Endothelial cell of umbilical vein (primary cell): ENCODE data around the gene UBE2QL1. TPM values are rescaled to one million over a fixed set of nuclear protein-coding genes. Genes with fewer than 3 reads are reported as not detected.
A peak's percentile ranks its signal among the peaks of the same experiment; 100 is the strongest.

ENCODE experiments used
- BruUV-seq: library from RNA; stranded (reverse); fragments of 400-500 nt; replicated peaks from 2 replicates; lab custom pipeline; 2021; lab: Mats Ljungman, UMichigan
- CTCF ChIA-PET: fragments of 300-600, 350-600 bp; sonication (Branson Sonifier 250); formaldehyde crosslinking; loops from one replicate; lab custom pipeline; 2021; ENCODE audit warnings: antibody characterized with exemption, inconsistent platforms; lab: Charles Lee
- POLR2A ChIA-PET: fragments of 300-600, 350-600 bp; sonication (Branson Sonifier 250); formaldehyde crosslinking; loops from one replicate; lab custom pipeline; 2021; ENCODE audit warnings: antibody characterized with exemption, inconsistent platforms; lab: Charles Lee
- DNase-seq: peaks from one replicate; pipeline ENCODE4 v3.0.0-alpha.2; 2011; ENCODE audit warnings: low read depth, low spot score
- FAIRE-seq: peaks from 2 replicates; lab custom pipeline; 2011; peaks lifted over from hg19 to GRCh38; lab: Jason Lieb, UNC
- H2AFZ ChIP-seq: 2 replicates; pipeline ENCODE4 v1.6.0; 2012; ENCODE audit warnings: low read depth, low read length, control low read depth, inconsistent platforms
- H3K27ac ChIP-seq: 2 replicates; pipeline ENCODE4 v1.5.1; 2011; ENCODE audit warnings: low read depth, mild to moderate bottlenecking, control low read depth, low read length, moderate library complexity; ENCODE audit not compliant: insufficient read depth
- H3K27me3 ChIP-seq, 2 experiments: 2 replicates each; pipeline versions ENCODE4 v1.6.0 to v1.6.1; 2011; ENCODE audit warnings: low read length in 2 of 2, mixed read lengths in 1 of 2; ENCODE audit not compliant: control insufficient read depth in 2 of 2, insufficient read depth in 2 of 2
- H3K36me3 ChIP-seq, 2 experiments: 2 replicates in 1 of 2; 3 replicates in 1 of 2; pipeline ENCODE4 v1.5.1; 2011; ENCODE audit warnings: low read length in 2 of 2, mild to moderate bottlenecking in 1 of 2, moderate library complexity in 1 of 2; ENCODE audit not compliant: control insufficient read depth in 2 of 2, insufficient read depth in 2 of 2; ENCODE audit errors: extremely low read depth in 1 of 2
- H3K4me1 ChIP-seq: 3 replicates; pipeline ENCODE4 v1.5.1; 2011; ENCODE audit warnings: mild to moderate bottlenecking, low read length; ENCODE audit not compliant: control insufficient read depth, insufficient read depth; ENCODE audit errors: extremely low read depth
- H3K4me2 ChIP-seq: 2 replicates; pipeline ENCODE4 v1.6.1; 2011; ENCODE audit warnings: low read length, control low read depth, mixed read lengths; ENCODE audit not compliant: insufficient read depth
- H3K4me3 ChIP-seq, 3 experiments: fragments of 200-600 bp in 1 of 3; sonication (generic), shearing (Covaris generic) in 1 of 3; replicated peaks in 1 of 3; 2 replicates each; pipeline ENCODE4 v1.5.1; 2011 to 2016; ENCODE audit warnings: control low read depth in 3 of 3, low read length in 3 of 3, mild to moderate bottlenecking in 2 of 3, inconsistent platforms in 1 of 3, low read depth in 1 of 3, moderate library complexity in 1 of 3; ENCODE audit not compliant: insufficient read depth in 1 of 3
- H3K79me2 ChIP-seq: 2 replicates; pipeline ENCODE4 v1.6.0; 2012; ENCODE audit warnings: low read length, inconsistent platforms; ENCODE audit not compliant: control insufficient read depth, insufficient read depth
- H3K9ac ChIP-seq: replicated peaks from 2 replicates; pipeline ENCODE3; 2011; ENCODE audit warnings: low read length, control low read depth; ENCODE audit not compliant: insufficient read depth; ENCODE audit errors: extremely low read depth
- H3K9me1 ChIP-seq: replicated peaks from 3 replicates; pipeline ENCODE4 v1.6.0; 2011; ENCODE audit warnings: mild to moderate bottlenecking, low read length; ENCODE audit not compliant: control insufficient read depth, insufficient read depth; ENCODE audit errors: extremely low read depth
- H3K9me3 ChIP-seq: replicated peaks from 2 replicates; pipeline ENCODE4 v1.5.1; 2012; ENCODE audit warnings: low read length, inconsistent platforms; ENCODE audit not compliant: control insufficient read depth, insufficient read depth
- H4K20me1 ChIP-seq: replicated peaks from 2 replicates; pipeline ENCODE3; 2011; ENCODE audit warnings: mild to moderate bottlenecking, low read length; ENCODE audit not compliant: control insufficient read depth, insufficient read depth; ENCODE audit errors: extremely low read depth
- CTCF ChIP-seq, 2 donors: IDR thresholded peaks; 1 replicate in 1 of 2; 2 replicates in 1 of 2; pipeline ENCODE4 v1.5.1; 2011; ENCODE audit warnings: low read length in 2 of 2, mild to moderate bottlenecking in 2 of 2, moderate library complexity in 2 of 2, control low read depth in 1 of 2, inconsistent platforms in 1 of 2, low read depth in 1 of 2; ENCODE audit not compliant: insufficient read depth in 1 of 2; ENCODE audit errors: extremely low read depth in 1 of 2
- GATA2 ChIP-seq: IDR thresholded peaks from 2 replicates; pipeline ENCODE4 v1.7.0; 2011; ENCODE audit warnings: low read depth, mild to moderate bottlenecking, moderate library complexity, mixed read lengths, low read length; ENCODE audit not compliant: insufficient read length, insufficient read depth
- MAX ChIP-seq: IDR thresholded peaks from 2 replicates; pipeline ENCODE4 v1.6.1; 2011; ENCODE audit not compliant: insufficient read depth, insufficient read length
- MYC ChIP-seq: IDR thresholded peaks from one replicate; pipeline ENCODE4 v1.6.1; 2011; ENCODE audit warnings: mild to moderate bottlenecking, low read depth, low read length
- POLR2A ChIP-seq: IDR thresholded peaks from 2 replicates; pipeline ENCODE4 v1.6.1; 2012; ENCODE audit warnings: low read depth, mild to moderate bottlenecking, control low read depth, low read length
- POLR2AphosphoS5 ChIP-seq: IDR thresholded peaks from 2 replicates; pipeline ENCODE4 v1.6.1; 2012; ENCODE audit warnings: low read depth, mild to moderate bottlenecking, control low read depth, low read length, moderate library complexity; ENCODE audit not compliant: insufficient read depth
- dilution Hi-C: fragments of 300-500 bp; cut with MboI; formaldehyde crosslinking; loops from one replicate; pipeline ENCODE4 v1.15.0; 2019; ENCODE audit warnings: low sequenced_read_pairs; ENCODE audit not compliant: extremely low pct_ligation_motif_present
- intact Hi-C: fragments of 100-400 bp; cut with micrococcal nuclease; formaldehyde crosslinking; loops from one replicate; pipeline ENCODE4 v1.10.0; 2022
- polyA plus RNA-seq, 4 experiments: library from polyadenylated mRNA; depleted of rRNA in 3 of 4; stranded (reverse) in 3 of 4; unstranded in 1 of 4; fragments of >200 nt; gene quantifications; 2 replicates each; pipeline versions ENCODE4 v1.2.1 to v1.2.3, GENCODE V29; 2011 to 2012; ENCODE audit warnings: missing spikeins in 1 of 4
- total RNA-seq: library from RNA; stranded (reverse); gene quantifications from 2 replicates; pipeline ENCODE4 v1.2.3, GENCODE V29; 2021

UBE2QL1 gene
- total and polyA plus RNA-seq, 2 donors (not counting 3 experiments of a cell fraction or from before 2014, with no cell fraction given): 0.04 to 0.15 TPM

GRCh38 chr5:6525910-6526309 lies 77.3 kb downstream of the UBE2QL1 start:
- Histone ChIP-seq H2AFZ (no peak overlapping the region), H3K4me1 (no peaks in the 10 kb centered on the region), H3K4me2 (no peak overlapping the region), H3K27ac (no peak overlapping the region), H3K9me3 (no peaks in the 10 kb centered on the region), H3K79me2 (no peaks in the 10 kb centered on the region), H3K4me3 (no peak overlapping the region), H4K20me1 (no peaks in the 10 kb centered on the region), H3K9me1 (no peaks in the 10 kb centered on the region), H3K36me3 (no peaks in the 10 kb centered on the region), H3K9ac (no peak overlapping the region), H3K27me3 (no peaks in the 10 kb centered on the region)
- dilution Hi-C loops (no loop called here), intact Hi-C loops (loop anchor here (1.0 kb wide), 1 partner anchor 234 kb away; no protein-coding TSS in a partner anchor)
- peak; percentile 56 for FAIRE-seq
- DNase-seq: peak; percentile 14
- ChIA-PET CTCF (interaction anchor here (0.7 to 1.1 kb wide), 2 partner anchors 240 to 1029 kb away, joined by 3 to 5 read pairs; no protein-coding TSS in a partner anchor), POLR2A (no interaction called here)
- TF ChIP-seq CTCF (IDR thresholded peaks at IDR 0.05; ENCODE audit: extremely low read depth in 1 of 2, insufficient read depth in 1 of 2, low read depth in 1 of 2, low read length in 2 of 2) (peak in 1 of 2 donors; percentile 42), POLR2A (no peak)
- no TSS peak for BruUV-seq

- Histone ChIP-seq H3K36me3 (no peaks in the 10 kb centered on the region), H3K4me1 (no peaks in the 10 kb centered on the region), H3K27ac (no peak overlapping the region), H3K4me2 (no peak overlapping the region), H4K20me1 (no peaks in the 10 kb centered on the region), H2AFZ (no peak overlapping the region), H3K79me2 (no peaks in the 10 kb centered on the region), H3K4me3 (no peak overlapping the region), H3K9me3 (no peaks in the 10 kb centered on the region), H3K9me1 (no peaks in the 10 kb centered on the region), H3K9ac (no peak overlapping the region), H3K27me3 (no peaks in the 10 kb centered on the region)
- BruUV-seq: no TSS peak
- dilution Hi-C loops (no loop called here), intact Hi-C loops (no loop called here)
- TF ChIP-seq MAX (no peak), GATA2 (no peak), MYC (no peak), POLR2AphosphoS5 (no peak), CTCF (IDR thresholded peaks at IDR 0.05; ENCODE audit: extremely low read depth in 1 of 2, insufficient read depth in 1 of 2, low read depth in 1 of 2, low read length in 2 of 2) (no peak)
- FAIRE-seq (no peak), DNase-seq (no peak)
- POLR2A ChIA-PET: no interaction called here
- CTCF ChIA-PET: interaction anchor here (0.7 to 1.3 kb wide), 2 partner anchors 1031 to 1033 kb away, joined by 3 to 4 read pairs; no protein-coding TSS in a partner anchor
These were observed 79.2 kb downstream of the UBE2QL1 start for GRCh38 chr5:6527749-6528455.
